ENCODE results near the gene PTTG1.

PTTG1 gene

DNA sequence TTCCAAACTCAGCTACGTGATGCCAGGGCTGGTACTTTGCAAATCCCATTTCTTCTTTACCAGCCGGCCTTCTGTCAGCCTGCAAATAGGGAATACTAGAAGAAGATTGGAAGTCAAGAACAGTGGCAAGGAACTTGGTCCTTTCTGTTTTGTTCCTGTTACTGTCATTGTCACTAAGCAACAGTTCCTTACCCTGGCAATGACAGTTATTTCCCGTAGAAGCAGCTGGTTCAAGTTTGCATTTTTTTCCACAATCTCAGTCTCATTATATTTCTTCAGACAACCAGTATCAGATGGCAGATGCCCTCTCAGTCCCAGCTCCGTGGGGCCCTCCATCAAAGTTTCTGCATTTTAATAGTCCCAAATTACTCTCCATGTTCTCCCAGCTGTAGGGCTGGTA lies 42.1 kb upstream of the PTTG1 start:
- Histone ChIP-seq H3K79me2 (ENCODE audit: insufficient read depth, low read length) (no peaks in the 10 kb centered on the region), H3K9me3 (ENCODE audit: insufficient read depth, low read depth, low read length) (no peaks in the 10 kb centered on the region), H3K9me2 (replicated peaks; ENCODE audit: low read depth, low read length) (no peaks in the 10 kb centered on the region), H3K4me2 (ENCODE audit: low read depth, low read length, poor library complexity, severe bottlenecking) (no peak overlapping the region), H3K36me3 (ENCODE audit: insufficient read depth, low read length) (no peaks in the 10 kb centered on the region), H3K4me3 (ENCODE audit: low read length, poor library complexity, severe bottlenecking) (no peak overlapping the region), H2AFZ (ENCODE audit: low read length) (no peak overlapping the region), H3K4me1 (ENCODE audit: insufficient read depth, low read length, poor library complexity, severe bottlenecking) (no peaks in the 10 kb centered on the region), H3K9ac (ENCODE audit: low read depth, low read length, poor library complexity, severe bottlenecking) (no peak overlapping the region), H4K20me1 (ENCODE audit: insufficient read depth, low read length, poor library complexity, severe bottlenecking) (no peaks in the 10 kb centered on the region), H3F3A (ENCODE audit: low read depth) (no peaks in the 10 kb centered on the region), H3K27me3 (ENCODE audit: insufficient read depth, low read length, poor library complexity, severe bottlenecking) (no peaks in the 10 kb centered on the region)
- TF ChIP-seq EZH2phosphoT487 (IDR thresholded peaks at IDR 0.05; ENCODE audit: borderline replicate concordance) (no peak), CTCF (conservative IDR thresholded peaks at IDR 0.05; ENCODE audit: low read length) (no peak)

GRCh38 chr5:160380041-160380440 lies 41.6 kb upstream of the PTTG1 start:
- Histone ChIP-seq H3K9me2 (replicated peaks; ENCODE audit: low read depth, low read length) (no peaks in the 10 kb centered on the region), H4K20me1 (ENCODE audit: insufficient read depth, low read length, poor library complexity, severe bottlenecking) (no peaks in the 10 kb centered on the region), H3K9ac (ENCODE audit: low read depth, low read length, poor library complexity, severe bottlenecking) (no peak overlapping the region), H3K4me3 (ENCODE audit: low read length, poor library complexity, severe bottlenecking) (no peak overlapping the region), H3K79me2 (ENCODE audit: insufficient read depth, low read length) (no peaks in the 10 kb centered on the region), H3K9me3 (ENCODE audit: insufficient read depth, low read depth, low read length) (no peaks in the 10 kb centered on the region), H3K27me3 (ENCODE audit: insufficient read depth, low read length, poor library complexity, severe bottlenecking) (no peaks in the 10 kb centered on the region), H3F3A (ENCODE audit: low read depth) (no peaks in the 10 kb centered on the region), H3K4me2 (ENCODE audit: low read depth, low read length, poor library complexity, severe bottlenecking) (no peak overlapping the region), H3K4me1 (ENCODE audit: insufficient read depth, low read length, poor library complexity, severe bottlenecking) (no peaks in the 10 kb centered on the region), H2AFZ (ENCODE audit: low read length) (no peak overlapping the region), H3K36me3 (ENCODE audit: insufficient read depth, low read length) (no peaks in the 10 kb centered on the region)
- no peak for TF ChIP-seq CTCF (conservative IDR thresholded peaks at IDR 0.05; ENCODE audit: low read length)
- no peak for TF ChIP-seq EZH2phosphoT487 (IDR thresholded peaks at IDR 0.05; ENCODE audit: borderline replicate concordance)

GRCh38 chr5:160382346-160382745 lies 39.3 kb upstream of the PTTG1 start:
- Histone ChIP-seq H3K4me2 (ENCODE audit: low read depth, low read length, poor library complexity, severe bottlenecking) (no peak overlapping the region), H3K79me2 (ENCODE audit: insufficient read depth, low read length) (no peaks in the 10 kb centered on the region), H3K9me3 (ENCODE audit: insufficient read depth, low read depth, low read length) (no peaks in the 10 kb centered on the region), H3K4me3 (ENCODE audit: low read length, poor library complexity, severe bottlenecking) (no peak overlapping the region), H3K27me3 (ENCODE audit: insufficient read depth, low read length, poor library complexity, severe bottlenecking) (no peaks in the 10 kb centered on the region), H3K9me2 (replicated peaks; ENCODE audit: low read depth, low read length) (no peaks in the 10 kb centered on the region), H3K9ac (ENCODE audit: low read depth, low read length, poor library complexity, severe bottlenecking) (no peak overlapping the region), H4K20me1 (ENCODE audit: insufficient read depth, low read length, poor library complexity, severe bottlenecking) (no peaks in the 10 kb centered on the region), H2AFZ (ENCODE audit: low read length) (no peak overlapping the region), H3K4me1 (ENCODE audit: insufficient read depth, low read length, poor library complexity, severe bottlenecking) (no peaks in the 10 kb centered on the region), H3K36me3 (ENCODE audit: insufficient read depth, low read length) (no peaks in the 10 kb centered on the region), H3F3A (ENCODE audit: low read depth) (no peaks in the 10 kb centered on the region)
- TF ChIP-seq CTCF (conservative IDR thresholded peaks at IDR 0.05; ENCODE audit: low read length) (no peak), EZH2phosphoT487 (IDR thresholded peaks at IDR 0.05; ENCODE audit: borderline replicate concordance) (no peak)
